WTC11 (cell line): ENCODE data around the gene ARPC3.
"Not testable (repeated sequence)": the region's sequence is repeated elsewhere in the genome, so short reads cannot be mapped to it uniquely, and the experiment has no call there.

Source experiments
- ATF1 ChIP-seq: sonication (generic); formaldehyde crosslinking; IDR thresholded peaks from 2 replicates; pipeline ENCODE4 v1.8.1; 2023; ENCODE audit warnings: mild to moderate bottlenecking, moderate library complexity, missing genetic modification reagents
- ATF3 ChIP-seq: sonication (generic); formaldehyde crosslinking; conservative IDR thresholded peaks from 2 replicates; pipeline ENCODE4 v1.8.1; 2022; ENCODE audit warnings: mild to moderate bottlenecking, missing genetic modification reagents
- CTCF ChIP-seq: fragments of 200-600 bp; IDR thresholded peaks from 2 replicates; pipeline ENCODE4 v1.8.0; 2022; ENCODE audit warnings: antibody characterized with exemption
- ESRRA ChIP-seq: sonication (generic); formaldehyde crosslinking; IDR thresholded peaks from 2 replicates; pipeline ENCODE4 v1.8.1; 2022; ENCODE audit warnings: mild to moderate bottlenecking, missing genetic modification reagents, borderline replicate concordance
- FOXJ3 ChIP-seq: sonication (generic); formaldehyde crosslinking; IDR thresholded peaks from 2 replicates; pipeline ENCODE4 v1.9.0; 2021; ENCODE audit warnings: missing genetic modification reagents, mild to moderate bottlenecking, borderline replicate concordance
- IRF1 ChIP-seq: sonication (generic); formaldehyde crosslinking; IDR thresholded peaks from 2 replicates; pipeline ENCODE4 v1.8.0; 2023; ENCODE audit warnings: missing genetic modification reagents
- IRF2 ChIP-seq: sonication (generic); formaldehyde crosslinking; IDR thresholded peaks from 2 replicates; pipeline ENCODE4 v1.8.0; 2022; ENCODE audit warnings: low read depth, missing genetic modification reagents, borderline replicate concordance
- JUN ChIP-seq: sonication (generic); formaldehyde crosslinking; IDR thresholded peaks from 2 replicates; pipeline ENCODE4 v1.8.0; 2023; ENCODE audit warnings: mild to moderate bottlenecking, missing genetic modification reagents
- NFE2L1 ChIP-seq: sonication (generic); formaldehyde crosslinking; IDR thresholded peaks from 2 replicates; pipeline ENCODE4 v1.8.1; 2023; ENCODE audit warnings: missing genetic modification reagents
- TEAD4 ChIP-seq: sonication (generic); formaldehyde crosslinking; IDR thresholded peaks from 2 replicates; pipeline ENCODE4 v1.8.0; 2022; ENCODE audit warnings: mild to moderate bottlenecking, missing genetic modification reagents
- USF2 ChIP-seq: sonication (generic); formaldehyde crosslinking; IDR thresholded peaks from 2 replicates; pipeline ENCODE4 v1.8.1; 2023; ENCODE audit warnings: mild to moderate bottlenecking, missing genetic modification reagents, moderate library complexity
- ZNF121 ChIP-seq: sonication (generic); formaldehyde crosslinking; IDR thresholded peaks from 2 replicates; pipeline ENCODE4 v1.8.0; 2023; ENCODE audit warnings: missing genetic modification reagents
- ZNF263 ChIP-seq: sonication (generic); formaldehyde crosslinking; IDR thresholded peaks from 2 replicates; pipeline ENCODE4 v1.8.1; 2022; ENCODE audit warnings: low read depth, mild to moderate bottlenecking, moderate library complexity, missing genetic modification reagents

GRCh38 chr12:110461189-110461588 lies 11.1 kb upstream of the ARPC3 start:
- not testable (repeated sequence) for TF ChIP-seq CTCF; ATF1 (CRISPR knock-in tag); ZNF263 (CRISPR knock-in tag); ATF3 (CRISPR knock-in tag); IRF1 (CRISPR knock-in tag); ZNF121 (CRISPR knock-in tag); ESRRA (CRISPR knock-in tag); JUN; NFE2L1 (CRISPR knock-in tag); IRF2 (CRISPR knock-in tag); TEAD4 (CRISPR knock-in tag); FOXJ3 (CRISPR knock-in tag); USF2
